ENCODE data around the gene GNAI1. TPM values are rescaled to one million over a fixed set of nuclear protein-coding genes. Genes with fewer than 3 reads are reported as not detected.

Gene GNAI1
- total RNA-seq, 2 donors from 2014 or later, result 21.5 to 27.0 TPM

DNA sequence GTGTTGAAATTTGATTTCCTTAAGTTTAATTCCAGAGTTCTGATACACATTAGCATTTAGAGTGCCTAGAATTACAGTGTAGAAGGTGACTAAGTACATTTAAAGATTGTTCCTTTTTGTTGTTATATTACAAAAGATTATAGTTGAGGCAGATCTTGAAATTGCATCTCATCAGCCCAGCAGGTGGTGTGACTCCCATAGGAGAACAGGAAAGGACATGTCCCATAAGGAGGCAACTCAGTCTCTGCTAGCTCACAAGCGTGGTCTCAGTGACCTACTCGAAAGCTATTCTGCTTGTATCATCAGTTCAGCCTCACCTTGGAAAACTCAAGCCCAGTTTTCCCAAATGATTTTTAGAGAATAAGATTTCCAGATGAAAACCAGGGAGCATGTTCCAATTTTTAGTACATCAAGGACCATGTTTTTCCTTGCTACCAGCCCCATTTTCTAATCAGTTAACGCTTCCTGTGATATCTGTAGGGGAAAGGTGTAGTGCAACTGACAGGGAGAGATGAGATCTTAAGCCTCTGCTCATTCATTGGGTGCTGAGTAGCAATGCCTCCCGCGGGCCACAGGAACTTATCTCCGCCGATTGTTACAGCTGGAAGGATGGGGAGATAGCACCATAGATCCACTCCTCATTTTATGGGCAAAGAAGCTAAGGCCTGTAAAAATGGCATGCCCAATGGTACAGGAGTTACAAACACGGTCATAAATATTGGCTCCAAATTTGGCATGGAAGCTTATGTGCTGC is 1.1 kb upstream of the GNAI1 start:
- Histone ChIP-seq H3K9ac (ENCODE audit: extremely low read depth, low read length, poor library complexity, severe bottlenecking) (no peak overlapping the region), H3K27me3 (ENCODE audit: control insufficient read depth, insufficient read depth, low read length, poor library complexity, severe bottlenecking) (no peaks in the 10 kb centered on the region), H3K4me1 (ENCODE audit: control insufficient read depth, insufficient read depth, low read length) (peaks cover 9% of the 10 kb centered on the region), H3K27ac (ENCODE audit: low read depth, low read length) (no peak overlapping the region), H3K4me3 (ENCODE audit: low read length) (peak overlapping the region; percentile 98), H3K36me3 (ENCODE audit: control insufficient read depth, insufficient read depth, low read length) (no peaks in the 10 kb centered on the region), H3K9me3 (ENCODE audit: control insufficient read depth, low read length) (no peaks in the 10 kb centered on the region)
- peaks cover 35% of the 10 kb centered on the region for H3K27me3 Mint-ChIP-seq (ENCODE audit: insufficient read depth)
- H3K9me3 Mint-ChIP-seq, result no peaks in the 10 kb centered on the region
- H3K27ac Mint-ChIP-seq, result peak overlapping the region; percentile 90
- peaks cover 24% of the 10 kb centered on the region for H3K4me1 Mint-ChIP-seq
- H3K4me3 Mint-ChIP-seq, result peak overlapping the region; percentile 80
- TF ChIP-seq, protein P1, sequence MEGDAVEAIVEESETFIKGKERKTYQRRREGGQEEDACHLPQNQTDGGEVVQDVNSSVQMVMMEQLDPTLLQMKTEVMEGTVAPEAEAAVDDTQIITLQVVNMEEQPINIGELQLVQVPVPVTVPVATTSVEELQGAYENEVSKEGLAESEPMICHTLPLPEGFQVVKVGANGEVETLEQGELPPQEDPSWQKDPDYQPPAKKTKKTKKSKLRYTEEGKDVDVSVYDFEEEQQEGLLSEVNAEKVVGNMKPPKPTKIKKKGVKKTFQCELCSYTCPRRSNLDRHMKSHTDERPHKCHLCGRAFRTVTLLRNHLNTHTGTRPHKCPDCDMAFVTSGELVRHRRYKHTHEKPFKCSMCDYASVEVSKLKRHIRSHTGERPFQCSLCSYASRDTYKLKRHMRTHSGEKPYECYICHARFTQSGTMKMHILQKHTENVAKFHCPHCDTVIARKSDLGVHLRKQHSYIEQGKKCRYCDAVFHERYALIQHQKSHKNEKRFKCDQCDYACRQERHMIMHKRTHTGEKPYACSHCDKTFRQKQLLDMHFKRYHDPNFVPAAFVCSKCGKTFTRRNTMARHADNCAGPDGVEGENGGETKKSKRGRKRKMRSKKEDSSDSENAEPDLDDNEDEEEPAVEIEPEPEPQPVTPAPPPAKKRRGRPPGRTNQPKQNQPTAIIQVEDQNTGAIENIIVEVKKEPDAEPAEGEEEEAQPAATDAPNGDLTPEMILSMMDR (conservative IDR thresholded peaks at IDR 0.05), result no peak
- DNase-seq, result peak; percentile 69
- no peaks in the 10 kb centered on the region for H3K36me3 Mint-ChIP-seq (ENCODE audit: low read depth)
- 30 to 62% methylated on average over 5 to 8 of the region's 8 CpGs for WGBS, 2 experiments (ENCODE audit: insufficient coverage in 1 of 2, insufficient read length in 1 of 2)

DNA sequence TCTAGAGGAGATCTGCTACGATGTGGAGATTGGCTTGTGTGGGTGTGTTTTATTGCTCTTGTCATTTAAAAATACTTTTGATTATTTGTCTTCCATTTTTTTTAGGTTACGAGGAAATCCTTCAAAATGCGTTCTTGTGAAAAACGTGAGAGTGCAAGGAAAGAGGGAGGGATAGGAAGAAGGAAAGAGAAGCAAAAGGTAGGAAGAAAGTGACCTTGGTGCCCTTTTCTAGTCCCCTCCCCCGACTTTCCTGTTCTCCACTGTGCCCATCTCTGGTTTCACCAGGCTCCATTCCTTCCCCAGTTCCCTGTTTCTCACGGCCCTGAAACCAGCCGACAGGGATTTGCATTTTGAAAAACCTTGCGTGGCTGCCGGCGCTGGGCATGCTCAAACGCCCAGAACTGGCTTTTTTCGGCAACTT is 506 bp upstream of the GNAI1 start:
- Histone ChIP-seq H3K27me3 (ENCODE audit: control insufficient read depth, insufficient read depth, low read length, poor library complexity, severe bottlenecking) (no peaks in the 10 kb centered on the region), H3K36me3 (ENCODE audit: control insufficient read depth, insufficient read depth, low read length) (no peaks in the 10 kb centered on the region), H3K9me3 (ENCODE audit: control insufficient read depth, low read length) (no peaks in the 10 kb centered on the region), H3K4me3 (ENCODE audit: low read length) (peak overlapping the region; percentile 98), H3K4me1 (ENCODE audit: control insufficient read depth, insufficient read depth, low read length) (peaks cover 9% of the 10 kb centered on the region), H3K27ac (ENCODE audit: low read depth, low read length) (no peak overlapping the region), H3K9ac (ENCODE audit: extremely low read depth, low read length, poor library complexity, severe bottlenecking) (no peak overlapping the region)
- peak overlapping the region; percentile 90 for H3K27ac Mint-ChIP-seq
- peak overlapping the region; percentile 80 for H3K4me3 Mint-ChIP-seq
- H3K36me3 Mint-ChIP-seq (ENCODE audit: low read depth), result no peaks in the 10 kb centered on the region
- TF ChIP-seq, protein P1 (conservative IDR thresholded peaks at IDR 0.05), result no peak
- no peak for DNase-seq
- peaks cover 29% of the 10 kb centered on the region for H3K4me1 Mint-ChIP-seq
- no peaks in the 10 kb centered on the region for H3K9me3 Mint-ChIP-seq
- peaks cover 35% of the 10 kb centered on the region for H3K27me3 Mint-ChIP-seq (ENCODE audit: insufficient read depth)
- WGBS, 2 experiments (ENCODE audit: insufficient coverage in 1 of 2, insufficient read length in 1 of 2), result 9 to 15% methylated on average over 9 to 12 of the region's 12 CpGs

DNA sequence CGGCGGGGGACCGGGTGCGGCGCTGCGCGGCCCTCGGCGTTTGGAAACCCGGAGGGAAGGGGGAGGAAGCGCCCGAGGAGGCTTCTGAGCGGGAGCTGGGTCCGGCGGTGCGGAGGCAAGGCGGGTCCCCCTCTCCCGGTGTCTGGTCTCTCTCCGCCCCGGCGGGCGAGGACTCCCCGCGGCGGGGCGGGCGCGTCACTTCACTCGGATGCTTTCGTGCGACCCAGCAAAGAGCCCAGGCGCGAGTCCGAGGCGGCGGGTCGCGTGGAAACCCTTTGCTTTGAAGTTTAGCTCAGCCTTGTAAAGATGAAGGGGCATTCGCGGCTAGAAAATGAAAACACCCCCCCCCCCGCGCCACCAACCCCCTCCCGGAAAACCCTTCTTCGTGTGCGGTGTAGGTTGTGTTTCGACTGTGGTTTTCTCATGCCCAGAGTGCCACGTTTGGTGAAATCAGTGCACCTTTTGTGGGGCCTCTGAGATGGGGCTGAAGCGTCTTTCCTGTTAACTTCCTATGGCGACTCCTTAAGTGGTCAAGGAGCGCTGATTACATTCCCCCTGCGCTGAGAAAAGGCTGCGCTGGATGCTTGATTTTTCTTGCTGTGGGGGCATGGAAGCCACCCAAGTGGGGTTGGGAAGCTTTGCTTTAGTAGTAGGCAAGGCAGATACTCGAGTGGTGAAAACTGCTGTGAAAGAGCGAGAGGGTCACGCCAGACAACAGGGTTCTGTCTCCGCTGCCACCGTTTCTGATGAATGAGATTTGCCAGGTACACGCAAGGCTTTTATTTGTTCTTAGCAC is 876 bp downstream of the GNAI1 start:
- Mint-ChIP-seq H3K27ac (peak overlapping the region; percentile 94), H3K9me3 (no peaks in the 10 kb centered on the region), H3K27me3 (ENCODE audit: insufficient read depth) (peaks cover 35% of the 10 kb centered on the region), H3K36me3 (ENCODE audit: low read depth) (no peaks in the 10 kb centered on the region), H3K4me3 (peak overlapping the region; percentile 80), H3K4me1 (peaks cover 31% of the 10 kb centered on the region)
- Histone ChIP-seq H3K4me3 (ENCODE audit: low read length) (peak overlapping the region; percentile 98), H3K4me1 (ENCODE audit: control insufficient read depth, insufficient read depth, low read length) (peaks cover 6% of the 10 kb centered on the region), H3K9me3 (ENCODE audit: control insufficient read depth, low read length) (no peaks in the 10 kb centered on the region), H3K9ac (ENCODE audit: extremely low read depth, low read length, poor library complexity, severe bottlenecking) (peak overlapping the region; percentile 80), H3K36me3 (ENCODE audit: control insufficient read depth, insufficient read depth, low read length) (no peaks in the 10 kb centered on the region), H3K27ac (ENCODE audit: low read depth, low read length) (peak overlapping the region; percentile 82), H3K27me3 (ENCODE audit: control insufficient read depth, insufficient read depth, low read length, poor library complexity, severe bottlenecking) (no peaks in the 10 kb centered on the region)
- DNase-seq, result peak; percentile 69
- TF ChIP-seq, protein P1 (conservative IDR thresholded peaks at IDR 0.05), result no peak
- 0 to 2% methylated on average over 8 to 54 of the region's 58 CpGs for WGBS, 2 experiments (ENCODE audit: insufficient coverage in 1 of 2, insufficient read length in 1 of 2)
